Activated T-helper 1 cell treated with Interleukin-2 at 50 U/mL for 16 hours (primary cell): Measurements from ENCODE around the gene TSR1.

ENCODE experiments used
- DNase-seq: peaks from one replicate; pipeline ENCODE4 v3.0.0-alpha.2; 2020; ENCODE audit warnings: low read depth

The TSR1 gene

GRCh38 chr17:2279707-2280106 lies 56.5 kb downstream of the TSR1 start:
- no peak for DNase-seq

- DNase-seq = no peak
These were observed 58.7 kb downstream of the TSR1 start for GRCh38 chr17:2277429-2278170.

- no peak for DNase-seq
These were observed 60.5 kb downstream of the TSR1 start for GRCh38 chr17:2275722-2276121.

- no peak for DNase-seq
These were observed 61.8 kb downstream of the TSR1 start for GRCh38 chr17:2274414-2274813.
